HFF-Myc (cell line): ENCODE data around the gene LARGE1.

Source experiments
- DNase-seq: peaks from one replicate; pipeline ENCODE4 v3.0.0-alpha.2; 2011; ENCODE audit warnings: low read depth; ENCODE audit errors: extremely low read depth
- H3K4me3 ChIP-seq: replicated peaks from 2 replicates; pipeline ENCODE4 v1.5.1; 2011; ENCODE audit warnings: low read depth, mild to moderate bottlenecking, control low read depth, low read length
- CTCF ChIP-seq: IDR thresholded peaks from 2 replicates; pipeline ENCODE4 v1.5.1; 2012; ENCODE audit warnings: mild to moderate bottlenecking, low read depth, low read length, control low read depth; ENCODE audit errors: missing control alignments

LARGE1 gene

GRCh38 chr22:33739516-33739915 is 180.8 kb downstream of the LARGE1 start:
- DNase-seq, result no peak
- no peak overlapping the region for H3K4me3 ChIP-seq
- no peak for TF ChIP-seq CTCF

GRCh38 chr22:33737662-33738061 is 182.6 kb downstream of the LARGE1 start:
- no peak overlapping the region for H3K4me3 ChIP-seq
- no peak for DNase-seq
- no peak for TF ChIP-seq CTCF

- no peak overlapping the region for H3K4me3 ChIP-seq
- no peak for DNase-seq
- TF ChIP-seq CTCF, result no peak
These were observed 184.3 kb downstream of the LARGE1 start for GRCh38 chr22:33735978-33736377.

- no peak overlapping the region for H3K4me3 ChIP-seq
- DNase-seq, result no peak
- TF ChIP-seq CTCF, result no peak
These were observed 191.4 kb downstream of the LARGE1 start for GRCh38 chr22:33728847-33729246.

GRCh38 chr22:33726294-33726734 is 194.0 kb downstream of the LARGE1 start:
- DNase-seq, result peak; percentile 66
- no peak overlapping the region for H3K4me3 ChIP-seq
- no peak for TF ChIP-seq CTCF

GRCh38 chr22:33723915-33724314 is 196.4 kb downstream of the LARGE1 start:
- H3K4me3 ChIP-seq, result no peak overlapping the region

More at GRCh38 chr22:33723915-33724314, 196.4 kb downstream of the LARGE1 start:
- no peak for TF ChIP-seq CTCF
- no peak for DNase-seq
